Upper lobe of right lung (tissue), 1 donor: ENCODE results near the gene MND1. TPM values are rescaled to one million over a fixed set of nuclear protein-coding genes. Genes with fewer than 3 reads are reported as not detected.
A peak's percentile ranks its signal among the peaks of the same experiment; 100 is the strongest.
"Not testable (repeated sequence)": the region's sequence is repeated elsewhere in the genome, so short reads cannot be mapped to it uniquely, and the experiment has no call there.

Experiments
- ATAC-seq: fragments of 200-7000 bp; cut with Tn5 transposase; one replicate; pipeline ENCODE4 v1.9.1; 2020; ENCODE audit warnings: mild to moderate bottlenecking, moderate library complexity
- DNase-seq: peaks from one replicate; pipeline ENCODE4 v3.0.0-alpha.2; 2020
- H3K27ac ChIP-seq: fragments of 200-600 bp; one replicate; pipeline ENCODE4 v1.8.0; 2022
- H3K27me3 ChIP-seq: fragments of 200-600 bp; one replicate; pipeline ENCODE4 v1.8.0; 2022; ENCODE audit warnings: mild to moderate bottlenecking
- H3K36me3 ChIP-seq: fragments of 200-600 bp; one replicate; pipeline ENCODE4 v1.8.0; 2022
- H3K4me1 ChIP-seq: fragments of 200-600 bp; one replicate; pipeline ENCODE4 v1.8.0; 2022
- H3K4me3 ChIP-seq: fragments of 200-600 bp; one replicate; pipeline ENCODE4 v1.8.0; 2022; ENCODE audit warnings: mild to moderate bottlenecking
- H3K9me3 ChIP-seq: fragments of 200-600 bp; one replicate; pipeline ENCODE4 v1.8.0; 2022
- CTCF ChIP-seq: fragments of 200-600 bp; IDR thresholded peaks from one replicate; pipeline ENCODE4 v1.8.0; 2022; ENCODE audit warnings: antibody characterized with exemption
- intact Hi-C: fragments of 100-400 bp; cut with DNase I; formaldehyde crosslinking; loops from one replicate; pipeline ENCODE4 v1.11.0; 2022
- total RNA-seq: library from RNA; stranded (reverse); fragmentation: NEBNext Ultra II Directional; extraction: Animal tissue kit (Norgen Biotek cat#: 25700); gene quantifications from one replicate; pipeline ENCODE4 v1.2.1, GENCODE V29; 2021
- donor health status: DM: no; HTN: yes; CAD: no; lungs with severe emphysema.

Gene MND1
- total RNA-seq, 1 donor from 2014 or later, result not detected

GRCh38 chr4:153448003-153448731 is 103.7 kb downstream of the MND1 start:
- peaks cover 9% of the 10 kb centered on the region for H3K4me1 ChIP-seq
- ATAC-seq, result no peak
- H3K9me3 ChIP-seq, result no peaks in the 10 kb centered on the region
- H3K27ac ChIP-seq, result no peak overlapping the region
- no peak for TF ChIP-seq CTCF
- no peaks in the 10 kb centered on the region for H3K36me3 ChIP-seq
- intact Hi-C loops, result no loop called here
- DNase-seq, result no peak
- H3K27me3 ChIP-seq, result no peaks in the 10 kb centered on the region
- H3K4me3 ChIP-seq, result no peak overlapping the region

GRCh38 chr4:153449338-153449737 is 104.8 kb downstream of the MND1 start:
- DNase-seq, result no peak
- H3K4me1 ChIP-seq, result peaks cover 9% of the 10 kb centered on the region
- intact Hi-C loops, result no loop called here
- no peaks in the 10 kb centered on the region for H3K9me3 ChIP-seq
- ATAC-seq, result no peak
- H3K27me3 ChIP-seq, result no peaks in the 10 kb centered on the region
- H3K27ac ChIP-seq, result no peak overlapping the region
- no peaks in the 10 kb centered on the region for H3K36me3 ChIP-seq
- no peak for TF ChIP-seq CTCF
- no peak overlapping the region for H3K4me3 ChIP-seq

- no peak overlapping the region for H3K27ac ChIP-seq
- intact Hi-C loops, result no loop called here
- no peak for ATAC-seq
- peaks cover 9% of the 10 kb centered on the region for H3K4me1 ChIP-seq
- no peaks in the 10 kb centered on the region for H3K36me3 ChIP-seq
- H3K9me3 ChIP-seq, result no peaks in the 10 kb centered on the region
- no peaks in the 10 kb centered on the region for H3K27me3 ChIP-seq
- no peak for TF ChIP-seq CTCF
- no peak for DNase-seq
- H3K4me3 ChIP-seq, result no peak overlapping the region
Observed at GRCh38 chr4:153450544-153450917, 106.0 kb downstream of the MND1 start.

GRCh38 chr4:153451145-153451544 is 106.7 kb downstream of the MND1 start:
- intact Hi-C loops, H3K4me3 ChIP-seq, H3K27me3 ChIP-seq, H3K9me3 ChIP-seq, H3K4me1 ChIP-seq, H3K27ac ChIP-seq, DNase-seq, H3K36me3 ChIP-seq, ATAC-seq: not testable (repeated sequence)

- TF ChIP-seq CTCF, result no peak
- Histone ChIP-seq H3K4me3 (no peak overlapping the region), H3K4me1 (peaks cover 9% of the 10 kb centered on the region), H3K9me3 (no peaks in the 10 kb centered on the region), H3K27me3 (no peaks in the 10 kb centered on the region), H3K27ac (no peak overlapping the region), H3K36me3 (no peaks in the 10 kb centered on the region)
- DNase-seq, result no peak
- peak; percentile 79 for ATAC-seq
- intact Hi-C loops, result no loop called here
Observed at GRCh38 chr4:153451911-153452657, 107.6 kb downstream of the MND1 start.

- intact Hi-C loops, result no loop called here
- no peak overlapping the region for H3K27ac ChIP-seq
- no peaks in the 10 kb centered on the region for H3K36me3 ChIP-seq
- H3K27me3 ChIP-seq, result no peaks in the 10 kb centered on the region
- peaks cover 9% of the 10 kb centered on the region for H3K4me1 ChIP-seq
- ATAC-seq (no peak), DNase-seq (no peak)
- TF ChIP-seq CTCF, result no peak
- no peak overlapping the region for H3K4me3 ChIP-seq
- H3K9me3 ChIP-seq, result no peaks in the 10 kb centered on the region
Observed at GRCh38 chr4:153452658-153453378, 108.3 kb downstream of the MND1 start.
